Caco-2 (cell line): ENCODE measurements around the gene MYLK3. TPM values are rescaled to one million over a fixed set of nuclear protein-coding genes. Genes with fewer than 3 reads are reported as not detected.

ENCODE experiments used
- BruUV-seq: library from RNA; stranded (reverse); fragments of 400-500 nt; replicated peaks from 2 replicates; lab custom pipeline; 2021; lab: Mats Ljungman, UMichigan
- CTCF ChIA-PET: fragments of 300-600 bp; sonication (Branson Sonifier 250); formaldehyde crosslinking; loops from one replicate; lab custom pipeline; 2022; ENCODE audit warnings: antibody characterized with exemption; lab: Charles Lee
- POLR2A ChIA-PET: fragments of 300-600 bp; sonication (Branson Sonifier 250); formaldehyde crosslinking; loops from one replicate; lab custom pipeline; 2022; ENCODE audit warnings: antibody characterized with exemption; lab: Charles Lee
- DNase-seq, 2 experiments: peaks; one replicate each; pipeline versions ENCODE4 v3.0.0 to v3.0.0-alpha.2; 2020 to 2022
- H3K27me3 ChIP-seq: replicated peaks from 2 replicates; pipeline ENCODE4 v1.6.0; 2011; ENCODE audit warnings: low read length; ENCODE audit not compliant: control insufficient read depth, insufficient read depth
- H3K36me3 ChIP-seq: 2 replicates; pipeline ENCODE4 v1.5.1; 2011; ENCODE audit warnings: low read length; ENCODE audit not compliant: control insufficient read depth, insufficient read depth
- H3K4me1 ChIP-seq: fragments of 250-450 bp; sonication (Bioruptor Pico); 2 replicates; pipeline ENCODE4 v1.5.1; 2020; ENCODE audit warnings: mild to moderate bottlenecking
- H3K4me3 ChIP-seq: 2 replicates; pipeline ENCODE4 v1.5.1; 2011; ENCODE audit warnings: low read depth, mild to moderate bottlenecking, control low read depth, low read length
- H3K9me3 ChIP-seq: fragments of 250-450 bp; sonication (Bioruptor Pico); 2 replicates; pipeline ENCODE4 v1.5.1; 2020; ENCODE audit warnings: mild to moderate bottlenecking, moderate library complexity
- H3K27ac Mint-ChIP-seq: one replicate; pipeline ENCODE4 v1.8.0; 2022; ENCODE audit warnings: mixed read lengths; ENCODE audit not compliant: unreplicated experiment
- H3K27me3 Mint-ChIP-seq: one replicate; pipeline ENCODE4 v1.8.0; 2022; ENCODE audit warnings: mixed read lengths; ENCODE audit not compliant: insufficient read depth, unreplicated experiment
- H3K36me3 Mint-ChIP-seq: one replicate; pipeline ENCODE4 v1.8.0; 2022; ENCODE audit warnings: mild to moderate bottlenecking, mixed read lengths; ENCODE audit not compliant: insufficient read depth, unreplicated experiment
- H3K4me1 Mint-ChIP-seq: one replicate; pipeline ENCODE4 v1.8.0; 2022; ENCODE audit warnings: low read depth, mixed read lengths; ENCODE audit not compliant: unreplicated experiment
- H3K4me3 Mint-ChIP-seq: one replicate; pipeline ENCODE4 v1.8.0; 2022; ENCODE audit warnings: mild to moderate bottlenecking, moderate library complexity, mixed read lengths; ENCODE audit not compliant: unreplicated experiment
- H3K9me3 Mint-ChIP-seq: one replicate; pipeline ENCODE4 v1.8.0; 2022; ENCODE audit warnings: mixed read lengths; ENCODE audit not compliant: unreplicated experiment
- intact Hi-C: fragments of 100-400 bp; cut with micrococcal nuclease; formaldehyde crosslinking; loops from one replicate; pipeline ENCODE4 v1.10.0; 2022; ENCODE audit not compliant: unreplicated experiment
- total RNA-seq: library from RNA; stranded (reverse); gene quantifications from 2 replicates; pipeline ENCODE4 v1.2.3, GENCODE V29; 2022
- TF ChIP-seq, protein P1 (sequence below), 2 experiments: fragments of 200-600 bp in 1 of 2; IDR thresholded peaks; 1 replicate in 1 of 2; 2 replicates in 1 of 2; pipeline versions ENCODE4 v1.5.1 to v1.8.0; 2011 to 2022; ENCODE audit warnings: antibody characterized with exemption in 1 of 2, control low read depth in 1 of 2, inconsistent platforms in 1 of 2, low read depth in 1 of 2, low read length in 1 of 2, mild to moderate bottlenecking in 1 of 2, moderate library complexity in 1 of 2; ENCODE audit not compliant: insufficient read depth in 1 of 2, severe bottlenecking in 1 of 2, unreplicated experiment in 1 of 2

Gene MYLK3
- total RNA-seq, 1 experiment from 2014 or later = 1.2 TPM

DNA sequence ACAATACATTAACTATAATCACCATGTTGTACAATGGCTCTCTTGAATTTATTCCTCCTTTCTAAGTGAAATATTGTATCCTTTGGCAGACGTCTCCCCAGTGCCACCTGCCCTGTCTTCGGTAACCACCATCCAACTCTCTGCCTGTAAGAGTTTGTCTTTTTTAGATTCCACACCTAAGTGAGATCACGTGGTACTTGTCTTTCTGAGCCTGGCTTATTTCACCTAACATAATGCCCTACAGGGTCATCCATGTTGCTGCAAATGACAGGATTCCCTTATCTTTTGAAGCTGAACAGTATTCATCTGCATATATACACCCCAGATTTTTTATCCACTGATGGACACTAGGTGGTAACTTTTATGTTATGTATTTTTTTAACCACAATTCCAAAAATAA is 34.5 kb downstream of the MYLK3 start:
- CTCF ChIA-PET = no interaction called here
- Histone ChIP-seq H3K36me3 (no peaks in the 10 kb centered on the region), H3K4me1 (no peaks in the 10 kb centered on the region), H3K9me3 (no peaks in the 10 kb centered on the region), H3K4me3 (no peak overlapping the region), H3K27me3 (no peaks in the 10 kb centered on the region)
- H3K27me3 Mint-ChIP-seq = no peaks in the 10 kb centered on the region
- no peak overlapping the region for H3K27ac Mint-ChIP-seq
- H3K9me3 Mint-ChIP-seq = no peaks in the 10 kb centered on the region
- TF ChIP-seq, protein P1, sequence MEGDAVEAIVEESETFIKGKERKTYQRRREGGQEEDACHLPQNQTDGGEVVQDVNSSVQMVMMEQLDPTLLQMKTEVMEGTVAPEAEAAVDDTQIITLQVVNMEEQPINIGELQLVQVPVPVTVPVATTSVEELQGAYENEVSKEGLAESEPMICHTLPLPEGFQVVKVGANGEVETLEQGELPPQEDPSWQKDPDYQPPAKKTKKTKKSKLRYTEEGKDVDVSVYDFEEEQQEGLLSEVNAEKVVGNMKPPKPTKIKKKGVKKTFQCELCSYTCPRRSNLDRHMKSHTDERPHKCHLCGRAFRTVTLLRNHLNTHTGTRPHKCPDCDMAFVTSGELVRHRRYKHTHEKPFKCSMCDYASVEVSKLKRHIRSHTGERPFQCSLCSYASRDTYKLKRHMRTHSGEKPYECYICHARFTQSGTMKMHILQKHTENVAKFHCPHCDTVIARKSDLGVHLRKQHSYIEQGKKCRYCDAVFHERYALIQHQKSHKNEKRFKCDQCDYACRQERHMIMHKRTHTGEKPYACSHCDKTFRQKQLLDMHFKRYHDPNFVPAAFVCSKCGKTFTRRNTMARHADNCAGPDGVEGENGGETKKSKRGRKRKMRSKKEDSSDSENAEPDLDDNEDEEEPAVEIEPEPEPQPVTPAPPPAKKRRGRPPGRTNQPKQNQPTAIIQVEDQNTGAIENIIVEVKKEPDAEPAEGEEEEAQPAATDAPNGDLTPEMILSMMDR (IDR thresholded peaks at IDR 0.05; ENCODE audit: insufficient read depth in 1 of 2, low read depth in 1 of 2, low read length in 1 of 2, severe bottlenecking in 1 of 2, unreplicated experiment in 1 of 2) = no peak
- no peak overlapping the region for H3K4me3 Mint-ChIP-seq
- no peaks in the 10 kb centered on the region for H3K4me1 Mint-ChIP-seq
- intact Hi-C loops = no loop called here
- no TSS peak for BruUV-seq
- POLR2A ChIA-PET = no interaction called here
- DNase-seq = no peak
- H3K36me3 Mint-ChIP-seq = no peaks in the 10 kb centered on the region

DNA sequence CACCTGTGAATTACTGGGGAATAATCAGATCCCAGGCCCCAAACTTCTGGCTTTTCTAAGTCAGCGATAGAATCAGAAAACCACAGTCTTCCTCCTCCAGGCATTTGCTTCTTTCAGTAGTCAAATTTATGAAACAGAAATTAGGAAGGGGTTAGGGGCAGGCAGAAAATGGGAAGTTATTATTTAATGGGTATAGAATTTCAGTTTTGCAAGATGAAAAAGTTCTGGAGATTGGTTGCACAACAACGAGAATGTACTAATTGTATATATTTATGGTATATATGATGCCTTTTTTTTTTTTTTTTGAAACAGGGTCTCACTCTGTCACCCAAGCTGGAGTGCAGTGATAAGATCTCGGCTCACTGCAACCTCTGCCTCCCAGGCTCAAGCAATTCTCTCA is 35.2 kb downstream of the MYLK3 start:
- H3K27me3 ChIP-seq = no peaks in the 10 kb centered on the region
- H3K4me1 ChIP-seq = no peaks in the 10 kb centered on the region
- no peak overlapping the region for H3K4me3 ChIP-seq
- DNase-seq = no peak
- TF ChIP-seq, protein P1 (IDR thresholded peaks at IDR 0.05; ENCODE audit: insufficient read depth in 1 of 2, low read depth in 1 of 2, low read length in 1 of 2, severe bottlenecking in 1 of 2, unreplicated experiment in 1 of 2) = no peak
- BruUV-seq = no TSS peak
- Mint-ChIP-seq H3K27me3 (no peaks in the 10 kb centered on the region), H3K9me3 (no peaks in the 10 kb centered on the region), H3K36me3 (no peaks in the 10 kb centered on the region), H3K4me1 (no peaks in the 10 kb centered on the region), H3K4me3 (no peak overlapping the region), H3K27ac (no peak overlapping the region)
- ChIA-PET POLR2A (no interaction called here), CTCF (no interaction called here)
- H3K36me3 ChIP-seq = no peaks in the 10 kb centered on the region
- intact Hi-C loops = no loop called here
- H3K9me3 ChIP-seq = no peaks in the 10 kb centered on the region

DNA sequence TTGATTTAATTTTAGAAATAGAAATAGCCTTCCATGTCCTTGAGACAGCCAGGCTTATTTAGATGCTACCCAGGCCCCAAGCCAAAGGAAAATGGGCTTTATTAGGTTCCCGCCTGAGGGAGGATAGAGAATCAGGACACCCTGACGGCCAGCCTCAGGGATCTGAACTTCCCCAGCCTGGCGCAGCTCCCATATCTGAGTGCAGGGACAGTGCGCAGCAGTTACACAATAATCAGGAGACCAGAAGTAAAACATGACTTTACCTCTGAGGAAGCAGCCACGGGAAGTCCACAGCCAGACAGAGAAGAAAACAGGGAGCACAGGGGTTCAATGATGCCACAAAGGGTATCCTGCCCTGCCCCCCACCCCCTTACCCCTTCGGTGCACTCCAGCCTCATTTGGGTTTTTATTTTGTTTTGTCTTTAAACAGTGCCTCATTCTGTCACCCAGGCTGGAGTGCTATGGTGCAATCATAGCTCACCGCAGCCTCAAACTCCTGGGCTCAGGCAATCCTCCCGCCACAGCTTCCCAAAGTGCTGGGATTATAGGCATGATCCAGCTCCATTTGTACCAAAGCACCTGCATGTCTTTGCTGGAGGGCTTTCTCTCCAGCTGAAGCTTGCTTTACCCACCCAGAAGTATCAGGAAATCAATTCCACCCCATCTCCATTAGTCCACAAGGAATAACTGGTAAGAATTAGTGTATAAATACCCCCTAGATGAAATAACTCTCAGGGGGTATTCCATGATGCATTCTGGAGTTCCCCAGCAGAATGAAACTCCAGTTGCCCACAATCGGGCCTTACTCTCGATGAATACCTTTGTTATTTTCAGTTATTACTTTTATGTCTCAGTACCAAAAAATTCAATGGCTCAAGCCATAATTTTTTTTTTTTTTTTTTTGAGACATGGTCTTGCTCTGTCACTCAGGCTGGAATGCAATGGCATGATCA is 36.8 kb downstream of the MYLK3 start:
- Mint-ChIP-seq H3K36me3 (no peaks in the 10 kb centered on the region), H3K4me1 (peaks cover 10% of the 10 kb centered on the region), H3K4me3 (no peak overlapping the region), H3K27ac (no peak overlapping the region), H3K27me3 (no peaks in the 10 kb centered on the region), H3K9me3 (no peaks in the 10 kb centered on the region)
- DNase-seq = no peak
- TF ChIP-seq, protein P1 (IDR thresholded peaks at IDR 0.05; ENCODE audit: insufficient read depth in 1 of 2, low read depth in 1 of 2, low read length in 1 of 2, severe bottlenecking in 1 of 2, unreplicated experiment in 1 of 2) = no peak
- POLR2A ChIA-PET = no interaction called here
- intact Hi-C loops = no loop called here
- no peak overlapping the region for H3K4me3 ChIP-seq
- no peaks in the 10 kb centered on the region for H3K36me3 ChIP-seq
- BruUV-seq = no TSS peak
- no peaks in the 10 kb centered on the region for H3K9me3 ChIP-seq
- CTCF ChIA-PET = no interaction called here
- peaks cover 14% of the 10 kb centered on the region for H3K4me1 ChIP-seq
- H3K27me3 ChIP-seq = no peaks in the 10 kb centered on the region
